COR-L47 (cell line): Measurements from ENCODE around the gene SUCNR1.
A peak's percentile ranks its signal among the peaks of the same experiment; 100 is the strongest.
"Not testable (repeated sequence)": the region's sequence is repeated elsewhere in the genome, so short reads cannot be mapped to it uniquely, and the experiment has no call there.

Experiments
- DNase-seq: peaks from one replicate; lab custom pipeline; 2025; lab: John Stamatoyannopoulos, UW

The SUCNR1 gene

DNA sequence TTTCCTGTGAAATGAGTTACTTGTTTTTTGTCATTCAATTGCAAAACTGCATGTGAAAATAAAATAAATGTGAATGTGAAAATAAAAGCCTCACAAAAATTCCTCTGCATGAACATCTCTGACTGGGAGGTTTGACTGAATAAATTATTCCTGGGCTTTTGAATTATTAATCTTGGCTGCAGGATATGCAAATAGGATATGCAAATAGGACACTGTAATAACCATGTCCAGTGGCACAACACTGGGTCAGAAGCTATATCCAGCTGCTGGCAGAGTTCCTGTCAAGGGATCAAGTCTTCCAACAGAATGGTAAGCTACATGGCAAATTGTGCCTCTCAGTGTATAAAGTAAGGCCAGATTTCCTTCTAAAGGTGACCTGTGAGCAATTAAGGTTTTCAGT, at the start of gene SUCNR1:
SUCNR1 (plus strand) TSS at position 246 of the 400 bp plus-strand sequence. CDS start 6,250 bp downstream, outside the sequence.
- DNase-seq: no peak

- DNase-seq: no peak
These were observed 45.6 kb upstream of the SUCNR1 start for GRCh38 chr3:151827816-151828215.

GRCh38 chr3:151835751-151836525, 37.5 kb upstream of the SUCNR1 start:
- DNase-seq: no peak

GRCh38 chr3:151837057-151837456, 36.4 kb upstream of the SUCNR1 start:
- no peak for DNase-seq

DNA sequence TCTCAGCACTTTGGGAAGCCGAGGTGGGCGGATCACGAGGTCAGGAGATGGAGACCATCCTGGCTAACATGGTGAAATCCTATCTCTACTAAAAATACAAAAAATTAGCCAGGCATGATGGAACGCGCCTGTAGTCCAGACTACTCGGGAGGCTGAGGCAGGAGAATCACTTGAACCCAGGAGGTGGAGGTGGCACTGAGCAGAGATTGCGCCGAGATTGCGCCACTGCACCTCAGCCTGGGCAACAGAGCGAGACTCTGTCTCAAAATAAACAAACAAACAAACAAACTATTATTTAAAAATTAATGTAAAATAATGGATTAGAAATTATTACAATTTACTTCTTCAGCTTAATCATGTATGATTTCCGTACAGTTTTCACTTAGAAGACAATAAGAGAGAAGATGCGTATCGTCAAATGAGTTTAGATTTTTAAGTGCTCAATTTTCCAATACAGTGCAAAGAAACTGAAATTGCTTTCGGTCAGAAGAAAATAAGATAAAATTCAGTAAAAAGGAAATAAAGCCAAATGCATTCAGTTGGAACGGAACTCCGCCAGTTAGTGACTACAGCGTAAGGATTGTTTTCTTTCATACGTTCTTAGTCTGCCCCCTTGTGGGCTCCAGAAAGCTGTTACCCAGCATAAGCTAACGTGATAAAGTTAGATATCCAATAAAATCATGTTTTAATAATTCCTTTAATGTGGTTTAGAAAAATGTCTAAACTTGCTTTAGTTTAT, 34.7 kb upstream of the SUCNR1 start:
- peak; percentile 71 for DNase-seq

- no peak for DNase-seq
These were observed 34.2 kb upstream of the SUCNR1 start for GRCh38 chr3:151839313-151839631.

GRCh38 chr3:151841801-151842200, 31.6 kb upstream of the SUCNR1 start:
- no peak for DNase-seq

DNA sequence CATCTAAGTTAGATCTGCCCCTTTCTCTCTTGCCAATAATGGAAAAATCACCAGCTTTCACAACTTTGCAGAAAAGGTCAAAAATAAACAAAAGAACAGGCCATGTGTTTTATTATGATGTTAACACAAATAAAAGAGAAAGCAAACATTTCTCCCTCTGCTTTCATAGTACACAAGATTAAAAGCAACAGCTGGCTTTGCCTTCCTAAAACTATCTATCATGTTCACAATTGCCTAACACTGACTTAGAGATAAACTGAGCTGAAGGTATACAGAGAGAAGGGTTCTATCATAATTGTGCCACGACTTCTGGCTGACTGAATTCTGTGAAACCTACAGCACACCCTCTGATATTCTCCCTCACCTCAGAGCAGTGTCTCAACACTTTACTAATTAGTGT, 30.2 kb upstream of the SUCNR1 start:
- DNase-seq: peak; percentile 84

GRCh38 chr3:151845306-151845905, 28.0 kb upstream of the SUCNR1 start:
- no peak for DNase-seq

DNA sequence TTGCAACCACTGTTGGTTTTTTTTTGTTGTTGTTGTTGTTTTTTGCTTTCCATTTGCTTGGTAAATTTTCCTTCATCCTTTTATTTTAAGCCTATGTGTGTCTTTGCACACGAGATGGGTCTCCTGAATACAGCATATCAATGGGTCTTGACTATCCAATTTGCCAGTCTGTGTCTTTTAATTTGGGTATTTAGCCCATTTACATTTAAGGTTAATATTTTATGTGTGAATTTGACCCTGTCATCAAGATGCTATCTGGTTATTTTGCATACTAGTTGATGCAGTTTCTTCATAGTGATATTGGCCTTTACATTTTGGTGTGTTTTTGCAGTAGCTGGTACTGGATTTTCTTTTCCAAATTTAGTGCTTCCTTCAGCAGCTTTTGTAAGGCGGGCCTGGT, 23.4 kb upstream of the SUCNR1 start:
- not testable (repeated sequence) for DNase-seq

DNA sequence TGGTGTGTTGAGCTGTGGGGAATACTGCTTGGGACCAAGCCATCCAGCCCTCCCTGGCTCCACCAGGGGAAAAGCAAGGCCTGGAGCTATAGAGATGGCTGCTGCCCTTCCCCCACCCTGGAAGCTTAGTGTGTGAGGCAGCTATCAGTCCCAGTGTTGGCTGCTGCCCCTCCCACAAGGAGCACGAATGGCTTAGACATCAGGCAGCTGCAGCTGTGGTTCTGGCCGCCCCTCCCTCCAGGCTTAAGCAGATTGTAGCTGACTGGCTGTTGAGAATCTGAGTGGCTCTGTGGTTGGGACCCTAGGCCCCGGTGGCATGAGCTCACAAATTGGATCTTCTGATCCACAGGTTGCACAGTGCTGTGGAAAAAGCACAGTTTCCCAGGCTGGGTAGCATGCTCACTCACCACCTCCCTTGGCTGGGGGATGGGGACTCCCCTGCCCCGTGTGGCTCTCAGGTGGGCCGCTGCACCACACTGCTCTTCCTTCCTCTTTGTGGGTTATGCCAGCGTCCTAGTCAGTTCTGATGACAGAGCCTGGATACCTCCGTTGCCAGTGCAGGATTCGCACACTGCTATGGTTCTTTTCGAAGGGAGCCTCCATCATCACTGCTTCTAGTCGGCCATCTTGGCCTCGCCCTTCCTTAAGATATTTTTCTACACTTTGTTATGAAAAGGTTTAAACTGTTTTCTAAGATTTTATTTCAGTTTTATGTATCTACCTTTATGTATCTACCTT, 21.2 kb upstream of the SUCNR1 start:
- DNase-seq: no peak

DNA sequence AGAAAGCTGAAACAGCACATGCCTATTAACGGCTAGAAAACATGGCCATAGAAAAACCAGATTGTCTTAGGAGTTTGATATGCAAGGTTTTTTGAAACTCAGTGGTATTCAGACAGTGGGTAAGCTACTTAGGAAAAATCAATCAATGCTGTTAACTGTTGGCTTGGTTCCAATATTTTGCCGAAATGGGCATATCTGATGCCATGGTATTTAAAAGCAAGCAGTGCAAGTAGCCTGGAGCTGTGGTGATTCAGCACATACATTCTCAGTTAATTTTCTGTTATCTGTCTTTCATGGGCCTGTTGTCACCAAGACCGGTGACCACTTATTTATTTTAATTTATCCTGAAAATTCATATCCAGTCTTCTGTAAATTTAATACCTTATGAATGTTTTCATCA, 17.3 kb upstream of the SUCNR1 start:
- DNase-seq: peak; percentile 22

- DNase-seq: no peak
These were observed 16.8 kb upstream of the SUCNR1 start for GRCh38 chr3:151856641-151857040.

DNA sequence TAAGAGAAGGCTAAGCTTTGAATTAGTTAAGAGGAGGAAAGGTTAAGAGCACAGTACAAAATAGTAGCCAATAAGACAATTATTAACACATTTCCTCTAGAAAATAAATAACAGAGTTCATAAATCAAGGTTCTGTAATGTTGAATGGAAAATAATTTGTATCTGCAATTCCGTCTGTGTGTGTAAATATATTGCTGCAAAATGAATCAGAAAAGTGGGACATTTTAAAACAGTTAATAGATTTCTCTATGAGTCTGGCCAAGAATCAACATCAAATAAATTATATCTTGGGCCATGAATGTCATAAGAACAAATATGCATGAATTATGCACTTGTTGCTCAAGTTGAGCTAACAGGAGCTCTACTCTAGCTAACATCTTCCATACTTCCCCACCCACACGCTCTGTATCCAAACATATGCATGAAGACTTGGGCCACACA, 14.2 kb upstream of the SUCNR1 start:
- no peak for DNase-seq

DNA sequence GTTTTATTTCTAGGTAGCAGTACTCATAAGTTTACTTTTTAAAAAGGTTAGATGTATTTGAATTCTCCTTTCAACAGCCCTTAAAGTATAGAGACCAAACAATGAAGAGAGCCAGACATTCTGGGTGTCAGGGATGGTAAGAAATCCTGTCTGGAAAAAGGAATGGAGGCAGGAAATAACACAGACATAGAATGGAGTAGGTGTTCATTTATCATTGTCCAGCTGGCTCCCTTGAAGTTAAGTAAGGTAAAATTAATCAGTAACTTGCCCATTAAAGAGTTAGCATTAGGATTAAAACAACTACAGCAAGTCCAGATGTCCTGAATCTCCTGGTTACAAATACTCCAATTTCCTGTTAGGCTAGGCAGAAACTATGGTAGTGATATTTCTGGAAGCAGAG, 13.5 kb upstream of the SUCNR1 start:
- no peak for DNase-seq

DNA sequence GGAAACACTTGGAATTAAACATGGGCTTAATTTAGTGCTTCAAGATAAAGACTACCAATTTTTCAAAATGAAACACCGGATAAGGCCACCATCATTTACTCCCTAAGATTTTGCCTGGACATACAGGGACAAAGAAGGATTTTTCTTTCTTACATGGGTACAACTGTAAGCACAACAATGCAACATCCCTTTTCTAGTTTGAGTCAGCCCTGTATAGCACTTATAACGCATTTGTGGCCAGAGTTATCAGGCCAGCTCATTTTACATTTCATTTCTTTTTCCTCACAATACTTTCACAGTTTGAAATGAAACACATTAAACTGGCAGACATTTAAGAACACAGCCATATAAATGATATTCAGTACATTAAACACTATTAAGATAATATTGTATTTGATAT, 9.8 kb upstream of the SUCNR1 start:
- no peak for DNase-seq

GRCh38 chr3:151864423-151865101, 8.9 kb upstream of the SUCNR1 start:
- DNase-seq: no peak

GRCh38 chr3:151866711-151867410, 6.6 kb upstream of the SUCNR1 start:
- no peak for DNase-seq

GRCh38 chr3:151867666-151868065, 5.8 kb upstream of the SUCNR1 start:
- no peak for DNase-seq

- DNase-seq: no peak
These were observed 4.3 kb upstream of the SUCNR1 start for GRCh38 chr3:151869181-151869580.
